Hepatocyte (in vitro differentiated cells): Measurements from ENCODE around the gene ZFYVE28.

Experiments
- EZH2 ChIP-seq: fragments of 200-600 bp; sonication (generic); IDR thresholded peaks from 2 replicates; pipeline ENCODE4 v1.6.1; 2016; ENCODE audit warnings: antibody characterized with exemption, mild to moderate bottlenecking, borderline replicate concordance
- EZH2phosphoT487 ChIP-seq: fragments of 200-600 bp; sonication (generic); IDR thresholded peaks from one replicate; pipeline ENCODE4 v1.6.1; 2018; ENCODE audit warnings: antibody characterized with exemption, mild to moderate bottlenecking, low read depth, moderate library complexity; ENCODE audit not compliant: unreplicated experiment, severe bottlenecking

DNA sequence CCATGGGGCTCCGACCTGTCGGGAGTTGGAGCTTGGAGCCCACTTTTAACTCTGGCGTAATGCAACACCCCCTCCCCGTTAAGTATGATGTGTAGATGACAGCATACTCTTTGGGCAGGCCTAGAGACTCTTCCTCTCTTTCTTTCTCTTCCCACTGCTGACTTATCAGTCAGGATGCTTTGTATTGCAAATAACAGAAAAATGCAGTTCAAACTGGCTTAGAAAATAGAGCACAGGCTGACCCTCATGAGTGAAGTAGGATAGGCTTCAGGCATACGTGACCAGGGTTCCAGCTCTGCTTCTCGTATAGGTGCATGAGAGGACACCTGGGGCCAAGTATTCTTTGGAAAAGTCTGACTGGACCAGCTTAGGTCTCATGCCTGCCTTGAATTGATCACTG lies 27.1 kb upstream of the ZFYVE28 start:
- TF ChIP-seq EZH2 (no peak), EZH2phosphoT487 (no peak)
